ENCODE measurements around the gene FOXE3.

Gene FOXE3

DNA sequence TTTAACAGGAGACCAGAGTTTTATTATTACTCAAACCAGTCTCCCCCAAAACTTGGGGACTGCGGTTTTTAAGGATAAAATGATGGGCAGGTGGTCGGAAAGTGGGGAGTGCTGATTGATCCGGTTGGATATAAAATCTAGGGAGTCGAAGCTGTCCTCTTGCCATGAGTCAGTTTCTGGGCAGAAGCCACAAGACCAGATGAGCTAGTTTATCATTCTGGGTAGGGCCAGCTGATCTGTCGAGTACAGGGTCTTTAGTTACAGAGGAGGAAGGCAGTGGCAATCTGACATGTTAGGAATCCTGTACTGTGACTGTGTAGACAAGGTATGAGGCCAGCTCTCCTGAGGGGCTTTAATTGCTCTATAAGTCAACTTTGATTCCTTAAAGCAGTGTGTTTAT lies 22.9 kb upstream of the FOXE3 start:
- FAIRE-seq: no peak
- no peak for DNase-seq (ENCODE audit: insufficient read length, low spot score)
- TF ChIP-seq POLR2A (IDR thresholded peaks at IDR 0.05; ENCODE audit: low read depth, low read length): no peak

- no peak for TF ChIP-seq POLR2A (IDR thresholded peaks at IDR 0.05; ENCODE audit: low read depth, low read length)
- FAIRE-seq (no peak), DNase-seq (ENCODE audit: insufficient read length, low spot score) (no peak)
Measured at GRCh38 chr1:47395433-47395832, 20.7 kb upstream of the FOXE3 start.

DNA sequence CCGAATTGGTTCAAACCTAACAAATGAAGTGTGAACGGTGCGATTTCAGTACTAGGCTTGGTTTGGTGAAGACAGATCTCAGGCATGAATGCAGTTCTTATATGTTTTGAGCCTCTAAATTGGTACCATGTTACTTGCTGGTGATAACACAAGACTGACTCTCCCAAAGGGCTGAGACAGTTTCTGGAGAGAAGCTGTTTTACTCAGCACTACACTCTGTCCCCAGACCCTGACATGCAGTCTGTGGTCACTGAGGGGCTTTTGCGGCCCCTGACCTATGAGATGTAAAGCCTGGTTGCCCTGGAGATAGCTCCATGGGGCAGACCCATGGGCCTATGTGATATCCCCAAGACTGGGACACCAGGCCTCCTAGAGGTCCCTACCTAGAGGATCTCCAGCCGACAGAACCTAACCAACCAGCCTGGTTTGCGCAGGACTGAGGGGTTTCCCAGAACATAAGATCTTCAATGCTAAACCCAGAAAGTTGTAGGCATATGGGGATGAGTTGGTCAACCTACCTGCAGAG lies 19.4 kb upstream of the FOXE3 start:
- FAIRE-seq (no peak), DNase-seq (ENCODE audit: insufficient read length, low spot score) (no peak)
- TF ChIP-seq POLR2A (IDR thresholded peaks at IDR 0.05; ENCODE audit: low read depth, low read length): no peak

- no peak for TF ChIP-seq POLR2A (IDR thresholded peaks at IDR 0.05; ENCODE audit: low read depth, low read length)
- DNase-seq (ENCODE audit: insufficient read length, low spot score) (no peak), FAIRE-seq (no peak)
Measured at GRCh38 chr1:47399138-47399845, 16.8 kb upstream of the FOXE3 start.

GRCh38 chr1:47399846-47400155 lies 16.3 kb upstream of the FOXE3 start:
- no peak for TF ChIP-seq POLR2A (IDR thresholded peaks at IDR 0.05; ENCODE audit: low read depth, low read length)
- FAIRE-seq (no peak), DNase-seq (ENCODE audit: insufficient read length, low spot score) (no peak)

- no peak for TF ChIP-seq POLR2A (IDR thresholded peaks at IDR 0.05; ENCODE audit: low read depth, low read length)
Measured at GRCh38 chr1:47401761-47402160, 14.3 kb upstream of the FOXE3 start.

GRCh38 chr1:47402591-47402990 lies 13.5 kb upstream of the FOXE3 start:
- FAIRE-seq: no peak

More at GRCh38 chr1:47401761-47402160, 14.3 kb upstream of the FOXE3 start:
- FAIRE-seq (no peak), DNase-seq (ENCODE audit: insufficient read length, low spot score) (no peak)

GRCh38 chr1:47403321-47403910 lies 12.7 kb upstream of the FOXE3 start:
- no peak for TF ChIP-seq POLR2A (IDR thresholded peaks at IDR 0.05; ENCODE audit: low read depth, low read length)
- FAIRE-seq: no peak
- no peak for DNase-seq (ENCODE audit: insufficient read length, low spot score)

More at GRCh38 chr1:47402591-47402990, 13.5 kb upstream of the FOXE3 start:
- no peak for DNase-seq (ENCODE audit: insufficient read length, low spot score)
- no peak for TF ChIP-seq POLR2A (IDR thresholded peaks at IDR 0.05; ENCODE audit: low read depth, low read length)

DNA sequence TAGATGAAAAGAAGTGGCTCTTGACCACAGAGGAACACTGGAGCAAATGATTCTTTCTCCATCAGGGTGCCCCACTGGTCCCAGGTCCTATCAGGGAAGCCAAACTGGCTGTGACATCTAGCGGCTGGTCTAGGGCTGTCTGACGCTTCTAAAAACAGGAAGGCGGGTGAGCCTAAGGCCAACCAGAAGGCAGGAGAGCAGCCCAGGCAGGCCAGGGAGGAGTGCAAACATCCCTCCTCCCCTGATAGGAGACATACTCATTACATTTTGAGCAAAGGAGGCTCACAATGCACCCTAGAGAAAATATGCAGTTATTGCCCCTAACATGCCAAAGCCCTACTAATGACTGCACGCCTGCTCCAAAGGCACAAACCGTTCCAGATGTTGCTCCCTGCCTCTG lies 10.4 kb upstream of the FOXE3 start:
- DNase-seq (ENCODE audit: insufficient read length, low spot score) (no peak), FAIRE-seq (no peak)
- TF ChIP-seq POLR2A (IDR thresholded peaks at IDR 0.05; ENCODE audit: low read depth, low read length): no peak

DNA sequence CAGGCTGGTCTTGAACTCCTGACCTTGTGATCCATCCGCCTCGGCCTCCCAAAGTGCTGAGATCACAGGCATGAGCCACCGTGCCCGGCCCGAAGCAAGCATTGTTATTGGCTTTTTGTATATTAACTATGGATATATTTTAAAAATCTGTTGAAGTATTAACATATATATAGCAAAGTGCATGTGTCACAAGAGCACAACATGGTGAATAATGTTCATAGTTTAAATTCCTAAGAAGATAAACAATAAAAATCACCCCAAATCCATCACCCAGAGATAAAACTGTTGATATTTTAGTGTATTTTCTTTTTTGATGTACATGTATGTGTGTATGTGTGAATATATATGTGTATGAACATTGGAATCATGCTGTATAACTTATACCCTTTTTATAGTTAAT lies 9.1 kb upstream of the FOXE3 start:
- TF ChIP-seq POLR2A (IDR thresholded peaks at IDR 0.05; ENCODE audit: low read depth, low read length): no peak

GRCh38 chr1:47407481-47407880 lies 8.6 kb upstream of the FOXE3 start:
- no peak for FAIRE-seq
- TF ChIP-seq POLR2A (IDR thresholded peaks at IDR 0.05; ENCODE audit: low read depth, low read length): no peak
- DNase-seq (ENCODE audit: insufficient read length, low spot score): no peak

More for the DNA sequence above, 9.1 kb upstream of the FOXE3 start:
- FAIRE-seq (no peak), DNase-seq (ENCODE audit: insufficient read length, low spot score) (no peak)

GRCh38 chr1:47409311-47410067 lies 6.6 kb upstream of the FOXE3 start:
- DNase-seq (ENCODE audit: insufficient read length, low spot score): no peak

DNA sequence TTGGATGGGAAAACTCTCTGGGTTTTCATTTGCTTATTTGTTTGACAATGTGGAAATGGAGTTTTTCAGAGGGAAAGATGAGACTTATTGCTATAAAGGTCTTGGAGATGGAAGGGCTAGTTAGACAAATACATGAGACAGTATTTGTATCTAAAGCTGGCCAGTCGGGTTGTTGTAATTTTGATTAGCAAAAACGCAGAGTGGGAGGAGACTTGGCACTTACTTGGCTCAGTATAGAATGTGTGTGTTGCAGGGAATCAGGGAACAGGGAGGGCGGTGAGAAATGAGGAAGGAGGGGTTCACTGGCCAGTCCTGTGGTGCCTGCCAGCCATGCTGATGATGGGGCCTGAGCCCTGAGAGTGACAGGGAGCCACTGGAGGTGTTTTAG lies 6.0 kb upstream of the FOXE3 start:
- no peak for TF ChIP-seq POLR2A (IDR thresholded peaks at IDR 0.05; ENCODE audit: low read depth, low read length)
- FAIRE-seq: no peak
- DNase-seq (ENCODE audit: insufficient read length, low spot score): no peak

More at GRCh38 chr1:47409311-47410067, 6.6 kb upstream of the FOXE3 start:
- TF ChIP-seq POLR2A (IDR thresholded peaks at IDR 0.05; ENCODE audit: low read depth, low read length): no peak
- FAIRE-seq: no peak

DNA sequence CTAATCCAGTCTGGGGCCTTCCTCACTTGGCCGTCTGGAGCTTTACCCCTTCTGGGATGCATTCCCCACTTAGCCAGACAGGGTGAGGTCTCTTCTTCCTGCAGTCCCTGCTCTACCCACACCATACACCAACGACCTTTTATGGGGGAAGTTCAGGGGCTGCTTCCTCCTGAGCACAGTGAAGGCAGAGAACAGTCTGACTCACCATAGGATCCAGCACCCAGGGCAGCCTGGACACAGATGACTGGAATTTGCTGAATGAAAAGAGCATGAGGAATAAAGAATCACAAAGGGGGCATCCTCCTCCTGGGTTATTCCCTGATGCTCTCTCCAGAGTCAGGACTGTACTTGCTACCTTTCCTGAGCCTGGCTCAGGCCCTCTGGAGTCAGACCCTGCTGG lies 4.6 kb upstream of the FOXE3 start:
- no peak for TF ChIP-seq POLR2A (IDR thresholded peaks at IDR 0.05; ENCODE audit: low read depth, low read length)
- no peak for DNase-seq (ENCODE audit: insufficient read length, low spot score)
- FAIRE-seq: no peak

Data from H54 (cell line).